Spleen (tissue), 13 donors: Measurements from ENCODE around the gene OPCML. TPM values are rescaled to one million over a fixed set of nuclear protein-coding genes. Genes with fewer than 3 reads are reported as not detected.

Experiments
- DNase-seq: peaks from one replicate; pipeline ENCODE4 v3.0.0-alpha.2; 2020
- H3K27ac ChIP-seq, 8 donors: fragments of 200-600 bp; sonication (generic) in 7 of 8; 1 replicate in 4 of 8; 2 replicates in 4 of 8; pipeline versions ENCODE4 v1.5.0 to v1.8.0; 2016 to 2021; ENCODE audit warnings: inconsistent platforms in 4 of 8, mild to moderate bottlenecking in 4 of 8, moderate library complexity in 1 of 8
- H3K27me3 ChIP-seq, 7 donors: fragments of 200-600 bp; sonication (generic) in 6 of 7; replicated peaks in 1 of 7; 1 replicate in 4 of 7; 2 replicates in 3 of 7; pipeline versions ENCODE4 v1.5.0 to v1.8.0; 2016 to 2021; ENCODE audit warnings: inconsistent platforms in 3 of 7, mild to moderate bottlenecking in 1 of 7
- H3K36me3 ChIP-seq, 6 donors: fragments of 200-600 bp; sonication (generic) in 5 of 6; 1 replicate in 4 of 6; 2 replicates in 2 of 6; pipeline versions ENCODE4 v1.5.0 to v1.8.0; 2016 to 2021; ENCODE audit warnings: inconsistent platforms in 2 of 6
- H3K4me1 ChIP-seq, 6 donors: fragments of 200-600 bp; sonication (generic) in 5 of 6; 1 replicate in 3 of 6; 2 replicates in 3 of 6; pipeline versions ENCODE4 v1.5.0 to v1.8.0; 2016 to 2021; ENCODE audit warnings: inconsistent platforms in 3 of 6
- H3K4me3 ChIP-seq, 8 donors: fragments of 200-600 bp; sonication (generic) in 7 of 8; 1 replicate in 4 of 8; 2 replicates in 4 of 8; pipeline versions ENCODE4 v1.5.0 to v1.8.0; 2016 to 2021; ENCODE audit warnings: inconsistent platforms in 4 of 8, mild to moderate bottlenecking in 4 of 8, moderate library complexity in 2 of 8
- H3K9me3 ChIP-seq, 8 donors: fragments of 200-600 bp; sonication (generic) in 7 of 8; 1 replicate in 4 of 8; 2 replicates in 4 of 8; pipeline versions ENCODE4 v1.5.0 to v1.8.0; 2016 to 2021; ENCODE audit warnings: inconsistent platforms in 4 of 8
- POLR2A ChIP-seq, 3 donors: fragments of 450-650 bp; IDR thresholded peaks; one replicate each; pipeline ENCODE4 v1.5.1; 2017; ENCODE audit warnings: antibody characterized with exemption in 3 of 3, mild to moderate bottlenecking in 1 of 3
- POLR2AphosphoS5 ChIP-seq, 3 donors: sonication (generic); formaldehyde crosslinking; IDR thresholded peaks; one replicate each; pipeline ENCODE4 v1.5.1; 2017; ENCODE audit warnings: antibody characterized with exemption in 3 of 3
- WGBS, 5 donors: extraction: QIAGEN DNeasy Blood & Tissue Kit in 3 of 5; methylation state at CpG; one replicate each; pipeline versions ENCODE4 v1.1.5 to v1.1.7; 2013 to 2018; 5-methylcytosine and 5-hydroxymethylcytosine counted together
- intact Hi-C: fragments of 100-400 bp; cut with DNase I; formaldehyde crosslinking; loops from one replicate; pipeline ENCODE4 v1.15.0; 2023; ENCODE audit warnings: low total_unique reads
- long read RNA-seq, 2 donors: transcript quantifications; one replicate each; lab custom pipeline, GENCODE V29; 2026
- polyA plus RNA-seq, 3 donors: library from polyadenylated mRNA; stranded (reverse); fragments of 200-250 nt; gene quantifications; one replicate each; pipeline ENCODE4 v1.2.1, GENCODE V29; 2013
- total RNA-seq, 7 donors: library from RNA; depleted of rRNA in 3 of 7; stranded (reverse); fragments of >200 nt in 3 of 7; fragmentation: NEBNext Ultra II Directional in 4 of 7; extraction: Animal tissue kit (Norgen Biotek cat#: 25700) in 4 of 7; gene quantifications; one replicate each; pipeline versions ENCODE4 v1.1.0 to v1.2.1, GENCODE V29; 2016 to 2021
- TF ChIP-seq, protein P1 (sequence below), 11 experiments: fragments of 200-600 bp in 7 of 11; fragments of 450-650 bp in 4 of 11; sonication (generic) in 4 of 11; IDR thresholded peaks in 8 of 11; conservative IDR thresholded peaks in 3 of 11; 1 replicate in 7 of 11; 2 replicates in 4 of 11; pipeline versions ENCODE4 v1.4.0 to v1.8.0; 2016 to 2021; ENCODE audit warnings: antibody characterized with exemption in 11 of 11, inconsistent platforms in 4 of 11, mild to moderate bottlenecking in 1 of 11
- donor health status: healthy with polysubstance abuse.
- donor health status: DM: no; HTN: no; CAD: no; lungs with moderate emphysema.
- donor health status: DM: no; HTN: no; CAD: no.
- donor health status: Bipolar disorder and iron deficiency.
- donor health status: healthy.
- donor health status: DM: no; HTN: no; CAD: no.
- donor health status: DM: yes; HTN: yes; CAD: no.

The OPCML gene
- total RNA-seq: 10 to 100 TPM in 1 of 7 donors, 1 to 10 TPM in 6; 1.9 to 10.7 (median 4.4) TPM
- polyA plus RNA-seq: under 1 TPM; 0.09 to 0.90 (median 0.24) TPM
- long read RNA-seq, donor 1: 0 reads
- long read RNA-seq, donor 2: 0 reads

DNA sequence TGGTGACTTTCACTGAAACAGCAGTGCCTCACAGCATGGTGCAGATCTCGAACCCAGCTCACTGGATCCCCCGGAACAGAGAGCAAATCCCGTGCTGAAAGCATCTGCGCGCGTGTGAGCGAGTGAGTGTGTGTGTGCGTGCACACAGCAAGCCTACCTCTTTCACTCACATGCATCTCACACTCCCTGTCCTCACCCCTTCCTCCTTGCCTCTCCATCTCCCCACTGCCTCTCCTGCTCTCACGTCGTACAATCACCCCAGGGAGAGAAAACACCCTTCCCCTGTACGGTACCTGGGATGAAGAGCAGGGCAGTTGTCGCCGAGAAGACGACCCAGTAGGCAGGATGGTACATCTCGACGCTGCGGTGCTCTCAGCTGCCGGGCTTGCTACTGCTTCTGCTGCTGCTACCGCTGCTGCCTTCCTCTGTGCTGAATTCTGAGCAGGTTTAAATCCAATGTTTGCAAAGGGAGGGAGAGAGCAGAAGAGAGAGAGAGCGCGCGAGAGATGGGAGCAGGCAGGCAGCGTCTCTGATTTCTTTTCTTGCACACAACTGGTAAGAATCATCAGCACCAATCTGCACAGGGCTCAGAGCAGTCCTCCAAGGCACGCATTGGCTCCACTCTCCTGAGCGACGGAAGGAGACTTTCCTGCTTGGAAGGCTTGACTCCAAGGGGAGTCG lies at the start of gene OPCML:
Gene OPCML (minus strand): TSS at position 531 of the 681 bp plus-strand sequence.
- H3K4me1 ChIP-seq: peaks cover 0 to 3% (median 0%) of the 10 kb centered on the region in 6 donors
- TF ChIP-seq POLR2AphosphoS5 (IDR thresholded peaks at IDR 0.05) (no peak), POLR2A (IDR thresholded peaks at IDR 0.05) (no peak)
- TF ChIP-seq, protein P1, sequence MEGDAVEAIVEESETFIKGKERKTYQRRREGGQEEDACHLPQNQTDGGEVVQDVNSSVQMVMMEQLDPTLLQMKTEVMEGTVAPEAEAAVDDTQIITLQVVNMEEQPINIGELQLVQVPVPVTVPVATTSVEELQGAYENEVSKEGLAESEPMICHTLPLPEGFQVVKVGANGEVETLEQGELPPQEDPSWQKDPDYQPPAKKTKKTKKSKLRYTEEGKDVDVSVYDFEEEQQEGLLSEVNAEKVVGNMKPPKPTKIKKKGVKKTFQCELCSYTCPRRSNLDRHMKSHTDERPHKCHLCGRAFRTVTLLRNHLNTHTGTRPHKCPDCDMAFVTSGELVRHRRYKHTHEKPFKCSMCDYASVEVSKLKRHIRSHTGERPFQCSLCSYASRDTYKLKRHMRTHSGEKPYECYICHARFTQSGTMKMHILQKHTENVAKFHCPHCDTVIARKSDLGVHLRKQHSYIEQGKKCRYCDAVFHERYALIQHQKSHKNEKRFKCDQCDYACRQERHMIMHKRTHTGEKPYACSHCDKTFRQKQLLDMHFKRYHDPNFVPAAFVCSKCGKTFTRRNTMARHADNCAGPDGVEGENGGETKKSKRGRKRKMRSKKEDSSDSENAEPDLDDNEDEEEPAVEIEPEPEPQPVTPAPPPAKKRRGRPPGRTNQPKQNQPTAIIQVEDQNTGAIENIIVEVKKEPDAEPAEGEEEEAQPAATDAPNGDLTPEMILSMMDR (IDR thresholded peaks at IDR 0.05 in 8 of 11, conservative IDR thresholded peaks at IDR 0.05 in 3 of 11): no peak
- intact Hi-C loops: no loop called here
- 3 to 7% (median 4%) methylated on average over 25 to 27 of the region's 27 CpGs for WGBS, 5 donors
- H3K9me3 ChIP-seq: no peaks in the 10 kb centered on the region
- DNase-seq: no peak
- no peak within 1 kb of the TSS for H3K4me3 ChIP-seq
- H3K27me3 ChIP-seq: peaks cover 0 to 68% (median 17%) of the 10 kb centered on the region in 7 donors
- H3K27ac ChIP-seq: no peak within 1 kb of the TSS
- H3K36me3 ChIP-seq: no peaks in the 10 kb centered on the region

DNA sequence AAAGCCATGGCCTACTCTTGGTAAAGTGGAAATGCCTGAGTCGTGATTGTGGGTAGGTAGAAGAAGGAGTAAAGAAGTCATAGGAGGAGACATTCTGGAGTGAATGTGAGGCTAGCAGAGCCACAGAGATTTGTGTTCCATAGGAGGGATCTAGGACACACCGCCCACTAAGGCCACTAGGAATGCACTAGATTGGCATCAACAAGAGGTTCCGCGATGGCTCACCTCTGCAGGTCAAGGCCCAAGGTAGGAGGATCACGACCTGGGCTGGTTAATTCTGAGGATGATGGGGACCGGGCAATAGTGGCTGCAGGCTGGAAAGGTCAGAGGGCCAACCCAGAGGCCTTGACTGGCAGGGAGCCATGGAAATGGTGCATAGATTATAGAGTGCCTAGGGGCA lies 48.8 kb upstream of the OPCML start:
- WGBS, 5 donors: 61 to 92% (median 85%) methylated on average over 6 of the region's 6 CpGs
- no peaks in the 10 kb centered on the region for H3K36me3 ChIP-seq
- DNase-seq: no peak
- peaks cover 0 to 12% (median 0%) of the 10 kb centered on the region in 8 donors for H3K9me3 ChIP-seq
- no peak overlapping the region for H3K4me3 ChIP-seq
- H3K4me1 ChIP-seq: no peaks in the 10 kb centered on the region
- H3K27me3 ChIP-seq: peaks cover 0 to 6% (median 0%) of the 10 kb centered on the region in 7 donors
- no peak overlapping the region for H3K27ac ChIP-seq
- intact Hi-C loops: no loop called here
- no peak for TF ChIP-seq POLR2AphosphoS5 (IDR thresholded peaks at IDR 0.05)
- TF ChIP-seq, protein P1 (IDR thresholded peaks at IDR 0.05 in 8 of 11, conservative IDR thresholded peaks at IDR 0.05 in 3 of 11): no peak
- no peak for TF ChIP-seq POLR2A (IDR thresholded peaks at IDR 0.05)

DNA sequence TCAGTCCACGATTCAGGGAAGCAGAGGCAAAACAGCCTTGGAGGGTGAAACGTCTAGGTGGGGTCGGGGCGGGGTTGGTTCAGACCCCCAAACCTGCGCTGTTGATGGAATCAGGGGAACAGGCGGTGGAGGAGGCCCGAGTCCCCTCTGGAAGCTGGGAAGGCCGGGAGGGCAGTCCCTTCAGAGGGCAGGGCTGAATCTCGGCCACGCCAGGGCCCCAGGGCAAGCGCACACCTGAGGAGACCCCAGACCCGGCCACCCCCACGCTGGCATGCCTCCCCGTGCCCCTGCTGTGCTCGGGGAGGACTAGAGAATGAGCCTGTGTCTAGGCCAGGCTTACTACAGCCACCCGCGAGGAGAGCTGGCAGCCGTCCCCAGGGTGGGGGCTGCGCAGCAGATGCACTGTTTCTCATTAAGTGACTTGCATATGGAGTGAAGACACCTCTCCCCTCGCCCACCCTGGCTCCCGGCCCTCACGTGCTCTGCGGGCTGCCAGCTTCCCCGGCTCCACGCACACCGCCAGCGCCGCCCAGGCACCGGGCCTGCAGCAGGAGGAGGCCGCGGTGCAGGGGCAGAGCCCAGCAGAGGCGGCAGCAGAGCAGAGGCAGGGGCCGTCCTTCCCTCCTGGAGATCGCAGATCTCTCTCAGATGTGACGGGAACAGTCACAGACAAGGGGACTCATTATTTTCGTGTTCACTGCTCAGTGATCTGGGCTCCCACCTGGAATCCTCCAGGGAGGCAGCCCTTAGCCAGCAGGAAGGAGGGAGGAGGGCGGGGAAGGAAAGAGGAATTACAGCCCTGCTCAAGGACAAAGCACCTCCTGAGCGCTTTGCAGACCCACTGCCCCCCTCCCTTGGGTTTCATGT lies 47.1 kb upstream of the OPCML start:
- TF ChIP-seq POLR2A (IDR thresholded peaks at IDR 0.05) (no peak), POLR2AphosphoS5 (IDR thresholded peaks at IDR 0.05) (no peak)
- TF ChIP-seq, protein P1 (IDR thresholded peaks at IDR 0.05 in 8 of 11, conservative IDR thresholded peaks at IDR 0.05 in 3 of 11): no peak
- DNase-seq: no peak
- no peaks in the 10 kb centered on the region for H3K36me3 ChIP-seq
- 69 to 74% (median 72%) methylated on average over 33 to 38 of the region's 38 CpGs for WGBS, 5 donors
- H3K4me1 ChIP-seq: no peaks in the 10 kb centered on the region
- H3K27me3 ChIP-seq: peaks cover 0 to 15% (median 0%) of the 10 kb centered on the region in 7 donors
- intact Hi-C loops: no loop called here
- no peak overlapping the region for H3K27ac ChIP-seq
- H3K9me3 ChIP-seq: peaks cover 0 to 6% (median 0%) of the 10 kb centered on the region in 8 donors
- H3K4me3 ChIP-seq: no peak overlapping the region

DNA sequence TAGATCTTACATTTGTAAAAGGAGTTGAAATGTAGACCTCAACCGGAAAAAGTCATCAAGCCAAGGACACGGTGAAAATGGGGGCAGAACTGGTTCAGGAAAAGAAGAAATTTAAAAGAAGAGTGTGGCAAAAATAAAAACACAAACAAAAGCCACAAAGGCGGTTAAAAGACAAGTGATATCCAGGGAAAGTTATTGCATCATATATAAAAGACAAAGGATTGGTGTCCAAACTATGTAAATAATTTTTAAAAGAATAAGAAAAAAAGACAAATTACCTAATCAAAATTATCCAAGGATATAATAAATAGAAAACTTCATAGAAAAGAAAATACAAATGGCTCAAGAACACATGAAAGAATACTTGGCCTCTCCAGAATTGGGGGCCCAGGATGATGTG lies 45.1 kb upstream of the OPCML start:
- Histone ChIP-seq H3K27ac (no peak overlapping the region), H3K36me3 (no peaks in the 10 kb centered on the region), H3K9me3 (peaks cover 0 to 6% (median 0%) of the 10 kb centered on the region in 8 donors), H3K27me3 (peaks cover 0 to 15% (median 0%) of the 10 kb centered on the region in 7 donors), H3K4me1 (no peaks in the 10 kb centered on the region), H3K4me3 (no peak overlapping the region)
- 76 to 91% (median 86%) methylated on average over 3 of the region's 3 CpGs for WGBS, 5 donors
- no peak for DNase-seq
- no peak for TF ChIP-seq POLR2AphosphoS5 (IDR thresholded peaks at IDR 0.05)
- TF ChIP-seq, protein P1 (IDR thresholded peaks at IDR 0.05 in 8 of 11, conservative IDR thresholded peaks at IDR 0.05 in 3 of 11): no peak
- intact Hi-C loops: no loop called here
